ENCODE data around the gene PDYN.

DNA sequence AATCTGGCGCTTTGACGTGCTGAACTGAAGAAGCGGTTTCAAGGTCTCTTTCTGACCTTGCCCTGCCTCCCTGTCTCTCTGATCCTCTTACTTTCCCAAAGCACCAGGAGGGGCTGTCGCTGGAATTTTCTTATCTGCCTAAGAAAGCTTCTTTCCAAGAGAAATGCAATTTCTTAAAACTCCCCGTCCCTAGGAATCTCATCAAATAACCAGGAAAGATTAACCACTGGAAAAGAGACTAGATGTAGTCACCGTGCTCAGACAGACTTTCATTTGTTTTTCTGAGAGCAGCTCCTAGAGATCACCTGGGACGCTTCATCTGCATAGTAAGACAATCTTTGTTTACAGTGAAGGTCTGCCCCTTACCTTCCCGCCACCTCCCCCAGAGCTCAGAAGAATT is 38.6 kb downstream of the PDYN start:
- TF ChIP-seq CTCF (IDR thresholded peaks at IDR 0.05) (no peak), POLR2A (IDR thresholded peaks at IDR 0.05) (no peak)
